Measurements from ENCODE around the gene CST6.

DNA sequence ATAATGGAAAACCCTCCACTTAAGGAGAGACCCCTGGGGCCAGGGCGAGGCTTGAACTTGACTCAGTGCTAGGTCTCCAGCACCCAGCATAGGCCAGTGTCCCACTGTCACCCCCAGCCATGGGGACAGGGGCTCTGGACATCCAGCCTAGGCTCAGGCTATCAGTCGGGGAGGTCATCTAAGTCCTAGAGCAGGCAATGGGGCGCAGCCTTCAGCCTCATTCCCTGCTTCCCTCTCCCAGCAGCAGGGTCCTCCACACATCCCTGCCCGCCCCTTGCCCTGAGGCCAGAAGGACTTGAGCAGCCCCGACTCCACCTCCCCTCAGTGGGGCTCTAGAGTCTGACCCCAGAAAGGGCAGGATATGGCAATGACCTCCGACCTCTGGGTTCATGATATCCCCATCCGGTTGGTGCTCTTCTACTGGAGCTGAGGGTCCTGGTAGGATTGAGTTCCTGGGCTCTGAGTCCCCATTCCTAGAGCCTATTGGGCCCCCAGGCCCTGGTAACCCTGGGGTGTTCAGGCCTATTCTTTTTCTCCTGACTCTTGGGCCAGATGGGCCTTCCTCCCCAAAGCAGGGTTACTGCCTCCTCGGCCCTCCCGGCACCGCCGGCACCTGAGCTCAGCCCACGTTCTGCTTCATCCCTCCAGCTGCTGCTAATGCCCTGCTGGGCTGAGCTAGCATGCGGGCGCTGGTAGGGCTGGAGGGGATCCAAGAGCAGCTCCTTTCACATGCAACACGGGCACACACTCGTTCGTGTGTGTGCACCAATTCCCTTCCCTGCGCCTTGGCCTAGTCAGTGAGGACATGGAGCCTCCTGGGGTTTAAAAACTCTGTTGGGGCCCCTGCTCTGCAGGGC, 4.4 kb downstream of the CST6 start:
- TF ChIP-seq, protein P1, sequence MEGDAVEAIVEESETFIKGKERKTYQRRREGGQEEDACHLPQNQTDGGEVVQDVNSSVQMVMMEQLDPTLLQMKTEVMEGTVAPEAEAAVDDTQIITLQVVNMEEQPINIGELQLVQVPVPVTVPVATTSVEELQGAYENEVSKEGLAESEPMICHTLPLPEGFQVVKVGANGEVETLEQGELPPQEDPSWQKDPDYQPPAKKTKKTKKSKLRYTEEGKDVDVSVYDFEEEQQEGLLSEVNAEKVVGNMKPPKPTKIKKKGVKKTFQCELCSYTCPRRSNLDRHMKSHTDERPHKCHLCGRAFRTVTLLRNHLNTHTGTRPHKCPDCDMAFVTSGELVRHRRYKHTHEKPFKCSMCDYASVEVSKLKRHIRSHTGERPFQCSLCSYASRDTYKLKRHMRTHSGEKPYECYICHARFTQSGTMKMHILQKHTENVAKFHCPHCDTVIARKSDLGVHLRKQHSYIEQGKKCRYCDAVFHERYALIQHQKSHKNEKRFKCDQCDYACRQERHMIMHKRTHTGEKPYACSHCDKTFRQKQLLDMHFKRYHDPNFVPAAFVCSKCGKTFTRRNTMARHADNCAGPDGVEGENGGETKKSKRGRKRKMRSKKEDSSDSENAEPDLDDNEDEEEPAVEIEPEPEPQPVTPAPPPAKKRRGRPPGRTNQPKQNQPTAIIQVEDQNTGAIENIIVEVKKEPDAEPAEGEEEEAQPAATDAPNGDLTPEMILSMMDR (IDR thresholded peaks at IDR 0.05; ENCODE audit: low read length): no peak
- no peak for TF ChIP-seq EZH2 (IDR thresholded peaks at IDR 0.05; ENCODE audit: borderline replicate concordance, low read length)

Data from OCI-LY1 (cell line).